TTC549 (cell line): ENCODE results near the gene NBEAL2.
"Not testable (repeated sequence)": the region's sequence is repeated elsewhere in the genome, so short reads cannot be mapped to it uniquely, and the experiment has no call there.

Source experiments
- FAIRE-seq: peaks from 2 replicates; lab custom pipeline; 2012; peaks lifted over from hg19 to GRCh38; lab: Jason Lieb, UNC

NBEAL2 gene

DNA sequence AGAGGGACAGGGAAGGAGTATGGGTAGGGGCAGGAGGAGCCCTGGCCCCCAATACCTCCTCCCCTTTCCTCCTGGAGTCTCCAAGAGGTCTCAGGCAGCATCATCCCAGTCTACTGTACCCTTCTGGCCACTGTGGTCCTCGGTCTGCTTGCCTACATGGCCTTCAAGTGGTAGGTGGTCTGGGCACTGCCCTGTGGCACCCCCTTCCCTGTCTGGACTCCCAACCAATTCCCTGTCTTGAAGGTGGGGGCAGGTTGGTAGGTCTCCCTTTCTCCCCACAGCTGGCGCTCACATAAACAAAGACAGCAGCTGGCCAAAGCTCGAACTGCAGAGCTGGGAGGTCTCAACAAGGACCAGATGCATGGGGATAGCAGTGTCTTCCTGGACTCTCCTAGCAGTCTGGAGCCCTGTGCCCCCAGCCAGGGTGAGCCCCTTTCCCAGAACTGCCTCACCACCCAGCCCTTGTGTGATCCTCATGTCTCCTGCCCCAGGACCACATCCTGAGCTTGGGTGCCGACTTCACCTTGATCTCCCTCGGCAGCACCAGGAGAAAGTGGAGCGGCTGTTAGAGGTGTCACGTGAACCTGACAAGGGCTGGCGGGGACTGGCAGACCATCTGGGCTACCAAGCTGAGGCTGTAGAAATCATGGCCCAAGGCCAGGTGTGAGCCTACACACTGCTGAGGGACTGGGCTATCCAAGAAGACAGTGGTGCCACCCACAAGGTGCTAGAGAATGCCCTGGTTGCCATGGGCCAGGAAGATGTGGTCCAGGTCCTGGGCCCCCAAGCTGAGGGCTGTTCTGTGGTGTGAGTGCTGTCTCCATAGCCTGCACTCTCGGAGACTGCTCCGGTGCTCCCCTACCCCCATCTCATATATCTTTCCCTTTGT, 33.1 kb downstream of the NBEAL2 start:
- no peak for FAIRE-seq

- no peak for FAIRE-seq
These were observed 33.8 kb downstream of the NBEAL2 start for GRCh38 chr3:47013231-47013630.

DNA sequence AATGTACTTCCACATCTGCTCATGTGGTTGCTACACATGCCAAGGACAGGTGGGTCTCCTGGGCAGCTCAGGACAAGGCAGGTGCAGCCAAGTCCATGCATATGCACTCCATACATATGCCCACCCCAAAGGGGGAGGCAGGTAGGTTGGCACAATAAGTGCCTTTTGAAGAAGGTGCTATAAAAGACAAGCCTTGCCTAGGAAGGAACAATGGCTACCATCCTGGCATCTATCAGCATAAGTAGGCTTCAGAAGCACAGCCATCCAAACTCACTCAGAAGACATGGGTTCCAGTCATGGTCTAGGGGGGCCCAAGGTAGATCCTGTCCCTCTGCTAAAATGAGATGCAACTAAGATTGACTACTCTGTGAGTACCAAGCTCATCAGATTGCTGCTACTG, 34.6 kb downstream of the NBEAL2 start:
- no peak for FAIRE-seq

DNA sequence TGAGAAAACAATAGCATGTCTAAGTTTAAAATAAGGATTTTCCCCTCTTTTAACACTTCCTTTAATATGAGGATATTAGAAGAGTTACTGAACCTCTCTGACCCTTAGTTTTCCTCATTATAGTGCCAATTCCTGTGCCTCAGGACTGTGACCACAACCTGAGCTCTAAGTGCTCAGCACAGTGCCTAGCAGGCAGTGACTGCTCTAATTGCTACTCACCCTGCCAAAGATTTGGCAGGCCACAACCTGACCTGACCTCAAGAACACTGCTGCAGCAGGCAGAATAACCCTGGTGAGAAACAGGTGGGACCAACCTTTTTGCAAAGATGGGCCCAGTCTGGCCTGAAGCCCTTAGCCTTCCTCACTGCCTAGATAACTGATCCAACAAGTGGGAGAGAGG, 35.7 kb downstream of the NBEAL2 start:
- FAIRE-seq = no peak

DNA sequence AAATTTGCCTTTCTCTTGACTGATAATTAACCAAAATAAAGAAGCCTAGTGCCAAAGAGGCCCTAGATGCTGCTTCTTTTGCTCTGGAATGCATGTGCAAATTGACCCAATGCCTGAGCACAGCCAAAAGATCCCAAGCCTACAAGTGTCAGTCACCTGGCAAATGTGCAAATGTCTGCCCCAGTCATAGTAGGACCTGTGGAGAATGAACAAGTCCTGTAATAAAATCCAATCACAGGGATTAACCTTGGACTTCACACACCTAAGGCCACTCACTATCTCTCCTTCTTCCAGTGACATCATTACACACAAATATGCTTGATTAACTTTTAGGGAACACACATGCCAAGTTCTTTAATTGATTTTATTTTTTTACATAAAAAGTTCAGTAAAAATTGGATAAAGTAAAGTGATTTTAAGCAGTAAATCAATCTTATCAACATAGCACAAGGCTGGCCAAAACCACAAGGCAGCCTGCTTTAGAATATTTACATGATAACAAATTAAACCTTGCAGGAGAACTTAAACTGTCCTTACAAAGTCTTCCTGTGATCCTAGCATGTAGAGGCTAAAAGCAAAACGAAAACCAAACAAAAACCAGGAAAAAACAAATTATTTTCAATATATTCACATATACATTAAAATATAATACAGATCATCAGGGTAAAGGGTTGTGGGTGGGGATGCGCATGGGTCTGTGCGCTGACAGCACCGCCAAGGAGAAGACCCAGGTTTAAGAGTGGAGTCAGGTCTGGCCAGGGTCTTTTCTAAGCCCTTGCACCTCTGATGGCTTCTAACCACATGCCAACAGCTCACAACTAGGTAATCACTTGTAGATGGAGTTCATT, 36.8 kb downstream of the NBEAL2 start:
- FAIRE-seq = no peak

GRCh38 chr3:47016934-47017435, 37.5 kb downstream of the NBEAL2 start:
- FAIRE-seq = no peak

DNA sequence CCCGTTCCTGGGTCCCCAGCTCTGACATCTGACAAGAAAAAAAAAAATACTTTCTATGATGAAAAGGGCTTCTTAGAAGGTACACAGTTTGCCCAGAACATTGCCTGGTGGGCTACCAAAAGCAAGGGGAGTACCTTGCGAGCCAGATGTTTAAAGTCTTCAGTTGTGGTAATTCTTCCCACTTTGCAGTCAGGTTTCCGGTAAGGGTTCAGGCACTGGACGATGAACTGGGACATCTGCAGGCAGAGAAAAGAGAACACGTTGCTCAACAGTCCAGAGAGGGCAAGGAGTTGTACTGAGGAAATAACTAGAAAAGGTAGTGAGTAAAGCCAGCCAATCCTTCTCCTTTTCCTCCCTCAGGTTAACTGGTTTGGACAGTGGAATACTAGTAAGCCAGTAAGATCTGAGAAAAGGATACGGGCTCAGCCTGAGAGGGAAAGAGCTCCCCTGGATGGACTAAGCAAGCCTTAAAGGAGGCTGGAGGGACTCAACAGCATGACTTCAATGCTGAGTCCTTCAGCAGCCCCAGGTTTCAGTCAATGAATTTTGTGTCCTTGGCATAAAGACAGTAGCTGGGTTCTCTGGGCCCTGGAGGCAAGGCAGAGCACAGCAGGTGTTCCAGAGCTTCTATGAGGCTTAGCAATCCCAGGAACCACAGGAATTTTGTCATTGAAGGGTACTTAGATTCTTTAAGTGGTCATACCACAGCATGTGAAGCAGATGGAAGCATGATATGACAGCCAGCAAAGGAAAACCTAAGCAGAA, 38.2 kb downstream of the NBEAL2 start:
- no peak for FAIRE-seq

DNA sequence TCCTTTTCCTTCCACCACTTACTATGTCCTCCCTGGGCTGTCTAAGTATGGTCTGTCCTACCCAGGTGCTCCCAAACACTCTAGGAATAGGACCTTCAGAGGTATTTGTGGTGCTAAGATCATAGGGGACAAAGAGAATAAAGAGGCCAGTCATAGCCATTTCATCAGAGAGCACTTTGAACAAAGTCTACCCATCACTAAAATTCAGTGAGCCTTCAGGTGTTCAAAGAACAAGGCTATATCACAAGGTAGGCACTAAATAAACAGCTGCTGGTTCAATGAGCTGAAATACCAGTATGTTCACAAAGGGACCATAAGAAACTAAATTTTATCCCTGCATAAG, 38.8 kb downstream of the NBEAL2 start:
- no peak for FAIRE-seq

DNA sequence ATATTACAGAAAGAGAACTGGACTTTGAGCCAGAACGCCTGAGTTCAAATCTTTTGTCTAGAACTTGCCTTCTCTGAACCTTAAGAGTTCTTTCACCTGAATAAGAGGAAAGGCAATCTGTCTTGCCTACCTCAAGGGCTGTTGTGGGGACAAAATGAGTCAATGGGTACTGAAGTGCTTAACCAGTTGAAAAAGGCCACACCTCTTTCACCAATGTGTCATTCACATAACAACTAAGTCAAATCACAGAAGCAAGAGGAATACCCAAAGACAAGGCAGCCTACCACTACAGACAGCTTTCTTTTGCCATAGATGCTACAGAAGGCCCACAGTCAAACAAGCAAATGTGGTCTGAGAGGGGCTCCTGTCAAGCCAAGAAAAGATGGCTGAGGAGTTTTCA, 39.7 kb downstream of the NBEAL2 start:
- no peak for FAIRE-seq

- no peak for FAIRE-seq
These were observed 40.8 kb downstream of the NBEAL2 start for GRCh38 chr3:47020311-47020710.

- FAIRE-seq = no peak
These were observed 43.2 kb downstream of the NBEAL2 start for GRCh38 chr3:47022641-47023071.

DNA sequence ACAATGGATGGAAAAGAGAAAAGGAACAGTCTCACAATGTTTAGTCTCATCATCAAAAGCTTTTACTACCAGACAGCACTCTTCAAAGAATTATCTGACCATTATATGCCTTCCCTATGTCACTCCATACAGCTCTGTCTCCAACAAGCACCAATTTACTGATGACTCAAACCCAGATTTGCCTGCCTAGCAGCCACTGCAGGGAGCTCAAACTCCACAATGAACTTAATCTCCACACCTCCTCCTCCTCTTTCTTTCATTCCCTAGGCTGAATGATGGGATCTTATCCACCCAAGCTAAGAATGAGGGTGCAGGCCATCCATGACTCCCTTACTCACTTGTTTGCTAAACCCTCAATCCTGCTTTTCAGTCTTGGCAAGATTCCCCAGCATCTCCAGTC, 45.5 kb downstream of the NBEAL2 start:
- FAIRE-seq = no peak

- FAIRE-seq = not testable (repeated sequence)
These were observed 47.0 kb downstream of the NBEAL2 start for GRCh38 chr3:47026432-47026831.

- no peak for FAIRE-seq
These were observed 48.7 kb downstream of the NBEAL2 start for GRCh38 chr3:47028146-47028545.

- FAIRE-seq = no peak
These were observed 49.2 kb downstream of the NBEAL2 start for GRCh38 chr3:47028667-47029066.

DNA sequence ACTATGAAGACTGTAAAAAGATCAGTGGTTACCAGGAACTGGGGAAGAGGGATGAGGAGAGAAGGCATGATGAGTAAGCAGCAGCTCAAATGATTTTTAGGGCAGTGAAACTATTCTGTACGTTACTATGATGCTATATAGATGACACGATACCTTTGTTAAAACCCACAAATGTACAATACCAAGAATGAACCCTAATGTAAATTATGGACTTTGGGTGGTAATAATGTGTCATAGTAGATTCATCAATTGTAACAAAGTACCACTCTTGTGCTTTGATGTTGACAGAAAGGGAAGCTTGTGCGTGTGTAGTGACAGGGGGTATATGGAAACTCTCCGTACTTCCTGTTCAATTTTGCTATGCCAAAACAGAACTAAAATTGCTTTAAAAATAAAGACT, 51.6 kb downstream of the NBEAL2 start:
- FAIRE-seq = not testable (repeated sequence)

DNA sequence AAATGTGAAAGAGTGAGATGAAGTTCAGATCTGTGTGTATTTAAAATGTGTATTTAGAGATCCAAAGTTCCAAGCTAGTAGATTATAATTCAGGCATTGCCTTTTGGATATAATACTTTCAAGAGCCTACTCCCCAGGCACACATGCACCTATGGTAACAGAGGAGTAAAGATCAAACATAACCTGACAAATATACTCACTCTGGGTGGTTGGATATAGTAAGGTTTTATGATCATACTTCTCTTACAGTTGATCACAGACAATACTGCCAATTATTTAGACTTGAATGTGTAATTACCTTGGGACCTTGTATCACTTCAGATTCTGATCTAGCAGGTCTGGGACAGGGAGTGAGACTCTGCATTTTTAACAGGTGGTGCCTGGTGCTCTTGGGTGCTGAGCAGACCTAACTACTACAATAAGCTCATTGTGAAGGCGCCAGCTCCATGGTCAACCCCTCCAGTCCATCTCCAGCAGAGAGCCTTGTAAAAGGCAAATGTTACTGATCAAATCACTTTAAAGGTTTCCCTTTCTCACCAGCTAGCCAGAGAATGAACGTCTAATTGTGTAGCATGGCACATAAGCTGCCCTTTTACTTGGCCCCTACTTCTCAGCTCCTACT, 55.5 kb downstream of the NBEAL2 start:
- FAIRE-seq = no peak

GRCh38 chr3:47035645-47036044, 56.2 kb downstream of the NBEAL2 start:
- no peak for FAIRE-seq

DNA sequence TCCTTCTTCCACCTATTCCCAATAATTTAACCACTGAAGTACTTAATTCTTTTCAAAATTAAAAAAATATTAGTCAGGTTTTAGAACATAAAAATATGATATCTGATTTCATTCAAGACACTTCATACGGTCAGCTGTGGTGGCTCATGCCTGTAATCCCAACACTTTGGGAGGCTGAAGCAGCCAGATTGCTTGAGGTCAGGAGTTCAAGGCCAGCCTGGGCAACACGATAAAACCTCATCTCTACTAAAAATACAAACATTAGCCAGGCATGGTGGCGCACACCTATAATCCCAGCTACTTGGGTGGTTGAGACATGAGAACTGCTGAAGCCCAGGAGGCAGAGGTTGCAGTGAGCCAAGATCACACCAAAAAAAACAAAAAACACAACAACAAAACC, 56.7 kb downstream of the NBEAL2 start:
- FAIRE-seq = no peak

DNA sequence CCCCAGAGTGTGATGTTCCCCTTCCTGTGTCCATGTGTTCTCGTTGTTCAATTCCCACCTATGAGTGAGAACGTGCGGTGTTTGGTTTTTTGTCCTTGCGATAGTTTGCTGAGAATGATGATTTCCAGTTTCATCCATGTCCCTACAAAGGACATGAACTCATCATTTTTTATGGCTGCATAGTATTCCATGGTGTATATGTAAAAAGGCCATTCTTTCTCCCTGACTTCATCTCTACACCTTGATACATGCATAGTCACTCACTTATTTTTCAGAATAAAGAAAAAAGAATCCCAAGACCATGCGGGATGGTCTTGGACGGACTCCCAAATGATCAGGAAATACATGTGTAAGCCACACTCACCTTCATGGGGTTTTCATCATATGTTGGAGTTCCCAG, 57.8 kb downstream of the NBEAL2 start:
- FAIRE-seq = not testable (repeated sequence)

GRCh38 chr3:47041114-47041513, 61.6 kb downstream of the NBEAL2 start:
- no peak for FAIRE-seq

- FAIRE-seq = no peak
These were observed 62.8 kb downstream of the NBEAL2 start for GRCh38 chr3:47042231-47042791.
